HK-2 (cell line): ENCODE data around the gene CCDC82.

Source experiments
- DNase-seq: peaks from one replicate; pipeline ENCODE4 v3.0.0-alpha.2; 2018; ENCODE audit not compliant: unreplicated experiment

Gene CCDC82

DNA sequence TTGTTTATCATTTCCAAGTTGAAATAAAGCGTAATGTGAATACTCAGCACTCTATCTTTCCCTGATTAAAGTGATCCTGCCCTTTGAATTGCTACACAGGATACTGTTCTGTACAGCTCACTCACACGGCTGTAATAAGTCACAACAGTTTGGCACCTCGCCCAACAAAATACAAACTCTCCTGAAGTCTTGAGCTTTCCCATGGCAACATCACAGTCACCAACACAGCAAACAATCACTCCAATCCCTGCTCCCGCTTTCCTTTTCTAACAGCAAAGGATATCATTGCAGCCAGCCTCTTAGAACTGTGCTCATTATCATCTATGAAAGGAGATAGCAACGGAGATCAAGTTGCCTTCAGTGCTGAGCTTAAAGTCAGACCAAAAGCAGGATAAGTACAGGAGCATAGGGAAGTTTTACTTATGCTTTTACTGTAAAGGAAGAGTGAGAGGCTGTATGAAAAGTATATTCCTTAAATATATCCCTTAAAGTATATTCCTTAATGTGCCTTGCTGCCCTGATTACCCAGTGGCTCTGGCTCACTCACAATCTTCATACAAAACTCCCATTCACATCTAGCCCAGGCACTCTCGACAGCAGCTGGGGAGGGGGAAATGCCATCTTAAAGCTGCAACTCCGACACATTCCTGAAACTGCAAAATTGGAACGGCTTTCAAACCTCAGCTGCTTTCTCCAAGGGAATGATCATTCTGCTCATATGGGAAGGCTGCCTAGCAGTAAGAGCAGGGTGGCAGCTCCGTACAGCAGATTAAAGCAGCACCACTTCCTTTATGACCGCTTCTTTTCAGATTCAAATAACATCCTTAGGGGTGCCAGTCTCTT, 82.6 kb downstream of the CCDC82 start:
- DNase-seq, result peak; percentile 63

GRCh38 chr11:96306600-96306932, 83.1 kb downstream of the CCDC82 start:
- no peak for DNase-seq

GRCh38 chr11:96306071-96306470, 83.6 kb downstream of the CCDC82 start:
- no peak for DNase-seq

DNA sequence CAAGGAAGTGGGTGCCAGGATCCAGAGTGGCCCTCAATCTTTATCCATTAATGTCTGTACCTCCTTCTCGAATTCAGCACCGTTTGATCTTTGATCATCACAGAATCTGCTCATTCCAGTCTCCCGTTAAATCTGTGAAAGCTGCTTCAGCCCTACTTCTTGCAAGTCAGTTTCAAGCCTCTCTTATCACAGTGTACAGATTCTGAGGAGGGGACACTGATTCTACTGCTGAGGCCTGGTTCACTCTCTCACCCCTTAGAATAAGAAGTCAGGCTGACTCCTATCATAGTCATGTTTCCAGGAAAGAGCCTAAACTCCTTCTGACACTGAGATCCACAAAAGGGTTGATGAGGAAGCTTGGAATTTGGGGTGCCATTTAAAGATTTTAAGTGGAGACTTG, 85.7 kb downstream of the CCDC82 start:
- DNase-seq, result no peak

DNA sequence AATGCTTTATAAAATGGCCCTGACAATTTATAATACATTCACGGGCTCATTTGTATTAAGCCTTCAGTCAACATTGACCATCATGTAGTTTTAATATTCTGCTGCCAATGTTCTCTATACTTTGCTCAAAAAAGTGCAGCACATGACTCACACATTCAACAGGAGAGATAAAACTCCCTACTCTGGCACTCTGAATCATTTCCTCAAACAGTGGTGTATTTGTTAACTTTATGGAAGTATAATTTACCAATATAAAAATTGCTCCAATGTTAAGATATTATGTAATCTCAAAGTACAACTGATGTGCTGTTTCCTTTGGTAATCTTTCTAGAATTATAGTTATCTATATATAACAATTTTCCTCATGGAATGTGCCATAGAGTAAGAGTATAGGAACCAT, 86.6 kb downstream of the CCDC82 start:
- DNase-seq, result no peak
